Stimulated activated CD8-positive, alpha-beta memory T cell treated with anti-CD3 and anti-CD28 coated beads, Interleukin-15, amount 100 ng/mL, for 4 hours (primary cell): Measurements from ENCODE around the gene CORO2B.

Experiments
- DNase-seq, 2 donors: peaks; one replicate each; pipeline ENCODE4 v3.0.0-alpha.2; 2020; ENCODE audit warnings: low read depth in 2 of 2

CORO2B gene

DNA sequence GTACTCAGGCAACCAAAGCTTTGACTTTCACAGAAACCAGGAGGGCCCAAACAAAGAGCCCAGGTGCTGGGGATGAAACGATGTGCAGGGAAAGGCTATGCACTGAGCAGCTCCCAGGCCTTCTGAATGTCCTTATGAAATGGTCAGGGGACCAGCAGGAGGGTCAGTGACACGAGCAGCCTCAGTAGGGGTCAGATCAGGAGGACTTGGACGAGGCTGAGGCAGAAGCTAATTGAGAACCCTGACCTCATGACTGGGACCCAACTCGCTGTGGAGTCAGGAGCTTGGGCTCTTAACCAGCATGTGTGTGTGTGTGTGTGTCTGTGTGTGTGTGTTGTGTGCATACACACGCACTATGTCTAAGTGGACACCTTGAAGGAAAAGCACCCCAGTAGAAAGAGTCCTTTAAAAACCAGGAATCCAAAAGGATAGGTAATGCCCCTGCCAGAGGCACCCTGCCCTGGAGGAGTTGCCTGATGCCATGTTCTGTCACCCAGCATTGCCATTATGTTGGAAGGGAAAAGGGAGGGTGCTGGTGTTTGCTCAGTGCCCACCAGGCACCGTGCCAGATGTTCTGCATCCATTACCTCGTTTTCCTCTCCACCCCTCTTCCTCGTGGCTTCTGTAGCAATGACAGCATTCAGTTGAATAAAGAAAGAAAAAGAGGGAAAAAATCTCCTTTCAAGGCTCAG, 50.9 kb downstream of the CORO2B start:
- DNase-seq = no peak

DNA sequence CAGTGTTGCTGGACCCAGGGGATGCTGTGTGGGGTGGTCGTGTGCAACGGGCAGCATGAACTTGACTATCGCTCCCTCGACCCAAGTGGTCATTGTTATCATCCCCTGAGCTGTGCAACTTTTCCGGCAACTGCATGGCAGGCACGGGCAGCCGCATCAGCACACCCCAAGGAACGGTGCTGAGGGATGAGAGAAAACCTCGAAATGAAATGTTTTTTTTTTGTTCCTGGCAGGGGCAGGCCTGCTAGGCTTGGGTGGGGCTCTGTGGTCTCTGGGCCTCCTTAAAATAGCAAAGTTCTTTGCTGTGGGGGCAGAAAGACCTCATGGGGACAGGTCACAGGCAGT, 51.4 kb downstream of the CORO2B start:
- no peak for DNase-seq

DNA sequence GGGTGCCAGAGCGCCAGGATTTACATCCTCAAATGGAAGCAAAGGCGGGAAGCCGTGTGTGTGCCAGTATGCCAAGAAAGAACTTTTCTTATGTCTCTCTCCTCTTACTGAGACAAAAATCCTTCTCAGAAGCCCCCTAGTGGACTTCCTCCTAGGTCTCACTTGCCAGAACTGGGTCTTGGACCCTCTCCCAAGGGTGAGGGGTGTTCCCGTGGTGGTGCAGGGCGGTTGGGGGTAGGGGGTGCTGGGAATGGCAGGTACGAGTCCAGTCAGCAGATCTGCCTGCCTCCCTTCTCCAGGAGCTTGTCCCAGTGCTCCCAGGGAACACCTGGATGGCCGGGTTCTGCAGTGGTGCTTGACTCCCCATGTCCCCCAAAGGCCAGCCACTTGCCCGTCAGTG, 52.0 kb downstream of the CORO2B start:
- no peak for DNase-seq

DNA sequence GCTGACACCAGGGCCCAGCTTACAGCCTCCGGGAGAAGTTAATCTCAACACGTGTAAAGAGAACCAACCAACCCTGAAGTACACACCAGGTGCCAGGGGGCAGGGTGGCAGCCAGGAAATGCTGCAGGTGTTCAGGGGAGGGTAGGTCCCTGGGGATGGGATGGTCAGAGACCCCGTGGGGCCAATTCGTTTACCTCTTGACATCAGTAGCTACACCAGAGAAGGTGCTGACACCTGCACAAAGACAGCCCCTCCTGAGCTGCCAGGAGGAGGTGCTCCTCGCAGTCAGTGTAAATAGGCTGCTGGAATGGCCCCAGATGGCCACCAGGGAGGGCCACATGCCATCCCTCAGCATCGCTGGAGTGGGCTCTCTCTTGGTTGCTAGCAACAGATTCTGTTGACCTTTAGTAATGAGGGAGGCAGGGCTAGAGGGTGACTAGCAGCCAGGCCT, 52.8 kb downstream of the CORO2B start:
- DNase-seq = no peak

DNA sequence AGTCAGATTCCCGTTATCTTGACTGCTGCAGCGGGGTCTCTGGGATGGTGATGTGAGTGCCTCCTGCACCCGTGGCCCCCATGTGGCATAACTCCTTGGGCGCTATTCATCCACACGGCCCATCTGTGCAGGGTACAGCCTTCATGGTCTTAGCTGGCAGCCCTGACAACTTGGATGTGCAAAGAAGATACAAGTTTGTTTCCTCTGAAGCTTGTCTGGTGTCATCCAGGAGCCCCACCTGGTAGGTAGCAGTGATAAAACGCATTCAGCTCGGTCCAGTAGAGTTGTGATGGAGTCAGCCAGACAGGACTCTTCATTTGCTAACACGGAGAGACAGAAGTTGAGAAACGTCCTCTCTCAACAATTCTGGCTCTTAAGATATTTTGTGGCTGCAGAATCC, 53.3 kb downstream of the CORO2B start:
- no peak for DNase-seq

DNA sequence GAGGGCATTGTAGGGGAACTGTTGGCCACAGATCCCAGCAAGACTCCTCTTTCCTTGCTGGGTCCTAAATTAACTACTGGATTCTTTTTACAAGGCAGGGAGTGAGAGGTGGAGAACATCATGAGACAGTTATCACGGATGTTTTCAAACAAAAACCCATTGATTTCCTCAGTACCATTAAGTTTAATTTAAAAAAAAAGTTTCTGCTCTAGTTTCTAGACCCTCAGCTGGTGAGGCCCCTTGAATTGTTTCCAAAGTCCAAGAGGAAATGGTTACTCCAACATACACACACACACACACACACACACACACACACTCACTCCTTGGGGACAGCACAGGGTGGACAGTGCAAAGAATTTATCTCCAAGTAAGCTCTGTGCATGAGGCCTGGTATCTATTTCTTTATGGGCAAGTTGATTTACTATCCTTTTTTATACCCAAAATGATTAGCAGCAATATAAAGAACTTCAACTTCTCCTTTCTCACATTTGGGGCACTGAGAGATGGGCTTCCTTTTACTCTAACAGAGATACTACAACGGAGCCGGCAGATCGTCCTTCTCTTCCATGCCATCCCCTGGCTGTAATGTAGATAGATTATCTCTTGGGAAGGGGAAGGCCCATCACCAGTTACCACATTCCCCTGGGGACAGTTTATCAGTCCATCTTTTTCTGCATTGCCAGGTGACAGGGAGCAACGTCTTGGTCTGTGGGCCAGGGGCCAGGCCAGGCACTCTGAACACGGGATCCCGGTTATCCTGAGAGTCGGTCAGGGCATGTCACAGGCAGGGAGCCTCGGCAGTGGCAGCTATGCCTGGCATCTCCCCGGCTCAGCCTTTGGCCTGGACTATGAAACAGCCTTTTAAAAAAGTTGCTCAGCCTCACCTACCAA, 54.7 kb downstream of the CORO2B start:
- no peak for DNase-seq

DNA sequence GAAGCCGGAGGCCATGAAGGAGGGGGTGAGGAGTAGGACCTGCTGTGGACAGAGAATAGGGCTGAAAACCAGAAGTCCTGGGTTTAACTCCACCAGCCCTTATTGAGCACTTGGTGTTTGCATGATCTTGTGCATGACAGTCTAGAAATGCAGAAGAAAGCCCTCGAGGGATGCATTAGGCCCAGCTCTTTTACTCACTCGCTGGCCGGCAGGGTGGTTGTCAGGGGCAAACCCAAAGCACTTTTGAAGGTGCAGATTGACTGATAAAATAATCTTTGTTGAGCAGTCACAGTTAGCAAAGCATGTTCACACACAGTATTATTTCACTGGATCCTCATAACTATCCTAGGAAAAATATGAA, 55.3 kb downstream of the CORO2B start:
- no peak for DNase-seq

GRCh38 chr15:68634531-68634930, 55.7 kb downstream of the CORO2B start:
- no peak for DNase-seq

DNA sequence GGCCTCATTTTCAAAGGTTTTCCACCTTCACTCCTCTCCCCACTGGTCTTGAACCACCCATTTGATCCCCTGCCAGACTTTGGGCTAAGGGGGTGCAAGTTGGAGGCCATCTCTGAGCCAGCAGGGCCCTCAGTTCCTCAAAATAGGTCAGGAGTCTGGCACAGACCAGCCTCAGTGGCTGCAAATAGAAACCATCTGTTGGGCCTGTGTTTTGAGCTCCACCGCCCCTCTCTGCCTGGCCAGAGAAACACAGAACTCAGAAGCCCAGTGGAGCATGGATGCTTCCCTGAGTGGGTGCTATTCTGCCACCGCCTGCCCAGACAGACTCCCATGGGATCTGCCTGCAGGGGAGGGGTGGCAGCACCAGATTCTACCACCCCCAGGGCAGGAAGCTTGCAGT, 56.3 kb downstream of the CORO2B start:
- no peak for DNase-seq

- DNase-seq = no peak
Observed at GRCh38 chr15:68636256-68636655, 57.5 kb downstream of the CORO2B start.

DNA sequence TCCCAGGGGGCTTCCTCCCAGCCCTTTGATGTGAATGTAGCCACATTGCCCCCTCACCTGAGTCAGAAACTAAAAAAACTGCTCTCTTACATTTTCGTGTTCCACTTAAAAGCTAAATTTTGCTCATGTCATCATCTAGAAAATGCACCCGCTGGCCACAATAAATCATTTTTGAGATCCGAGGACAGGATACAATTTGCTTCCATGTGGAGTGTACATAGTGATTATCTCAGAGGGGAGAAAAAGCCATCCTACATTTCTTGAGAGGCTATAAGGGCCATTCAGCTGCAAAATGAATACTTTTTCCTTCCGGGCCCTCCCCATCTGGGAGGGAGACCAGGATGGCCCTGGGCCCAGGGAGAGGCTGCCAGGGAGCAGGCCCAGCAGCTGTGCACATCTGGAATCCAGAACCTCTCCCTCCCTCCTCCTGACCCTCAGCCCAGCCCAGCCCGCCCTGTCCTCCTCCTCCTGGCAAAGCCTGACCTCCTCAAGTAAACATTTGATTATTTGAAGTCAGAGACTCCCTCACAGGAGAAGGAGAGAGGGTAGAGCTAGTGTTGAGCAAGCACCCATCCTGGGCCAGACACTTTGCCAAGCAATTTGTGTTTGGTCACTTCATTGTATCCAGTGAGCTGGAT, 59.1 kb downstream of the CORO2B start:
- no peak for DNase-seq

GRCh38 chr15:68638953-68639515, 60.2 kb downstream of the CORO2B start:
- DNase-seq = no peak

DNA sequence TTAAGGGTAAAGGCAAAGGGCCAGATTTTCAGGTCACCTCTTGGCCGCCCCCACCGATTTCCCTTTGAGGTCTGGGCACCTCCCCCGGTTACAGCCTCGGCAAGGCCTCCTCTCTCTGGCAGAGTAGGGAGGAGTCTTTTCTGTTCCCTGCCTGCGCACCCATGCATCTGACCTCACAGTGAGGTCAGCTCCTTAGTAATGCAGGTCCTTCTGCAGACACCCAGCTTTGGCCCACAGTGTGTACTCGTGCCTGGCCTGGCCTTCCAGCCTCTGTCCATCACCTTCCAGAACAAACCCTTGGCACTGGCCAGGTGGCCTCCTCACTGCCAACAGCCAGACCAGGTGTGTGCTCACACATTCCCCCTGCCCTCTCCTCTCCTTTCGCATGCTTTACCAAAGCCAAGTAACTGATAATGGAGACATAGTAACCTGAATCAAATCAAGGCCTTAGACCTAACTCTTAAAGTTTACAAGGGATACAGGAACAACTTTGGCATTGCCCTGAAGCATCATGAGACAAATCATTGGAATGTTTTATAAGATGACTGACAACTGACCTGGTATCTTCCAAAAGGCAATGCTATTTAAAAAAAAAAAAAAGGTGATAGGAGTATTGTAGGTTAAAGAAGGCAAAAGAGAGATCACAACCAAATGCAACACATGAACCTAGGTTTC, 61.3 kb downstream of the CORO2B start:
- DNase-seq = no peak

GRCh38 chr15:68640791-68641331, 62.1 kb downstream of the CORO2B start:
- no peak for DNase-seq

GRCh38 chr15:68641376-68641775, 62.6 kb downstream of the CORO2B start:
- DNase-seq = no peak

DNA sequence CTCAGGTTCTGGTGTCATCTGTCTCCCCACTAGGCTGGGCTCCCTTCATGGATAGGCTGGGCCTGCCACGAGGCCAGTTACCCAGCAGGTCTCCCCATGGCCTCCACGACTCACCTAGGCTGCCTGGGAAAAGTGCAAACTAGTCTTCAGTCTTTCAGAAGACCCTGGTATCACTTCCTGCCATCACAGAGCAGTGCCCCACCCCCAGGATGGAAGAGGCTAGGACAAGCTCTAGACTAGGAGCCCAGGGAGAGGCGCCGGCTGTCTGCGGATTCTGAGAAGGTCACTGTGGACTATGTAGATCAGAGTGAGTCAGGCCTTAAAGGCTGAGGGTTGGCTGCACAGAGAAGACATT, 63.7 kb downstream of the CORO2B start:
- no peak for DNase-seq

DNA sequence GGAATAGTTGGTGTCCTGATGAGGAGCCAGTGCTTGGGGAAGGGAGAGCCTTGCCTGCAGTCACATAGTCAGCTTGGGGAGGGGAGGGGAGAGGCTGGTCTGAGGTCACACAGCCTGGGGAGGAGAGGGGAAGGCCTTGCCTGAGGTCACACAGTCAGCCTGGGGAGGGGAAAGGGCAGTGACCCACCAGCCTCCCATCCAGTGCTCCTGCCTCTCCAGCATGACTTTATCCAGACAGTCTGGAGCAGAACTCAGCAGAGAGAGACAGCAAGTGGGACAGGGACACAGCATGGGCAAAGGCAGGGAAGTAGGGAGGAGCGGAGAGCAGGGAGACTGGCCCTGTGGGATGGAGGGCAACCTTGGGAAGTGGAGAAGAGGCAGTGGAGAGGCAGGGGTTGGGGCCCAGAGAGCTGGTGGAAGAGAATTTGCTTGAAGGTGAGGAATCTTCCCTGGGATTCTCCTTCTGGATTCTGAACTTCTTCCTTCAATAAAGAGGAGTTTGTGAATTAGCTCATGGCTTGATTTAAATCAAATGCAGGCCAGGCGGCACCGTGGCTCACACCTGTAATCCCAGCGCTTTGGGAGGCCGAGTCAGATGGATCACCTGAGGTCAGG, 64.5 kb downstream of the CORO2B start:
- DNase-seq = no peak

DNA sequence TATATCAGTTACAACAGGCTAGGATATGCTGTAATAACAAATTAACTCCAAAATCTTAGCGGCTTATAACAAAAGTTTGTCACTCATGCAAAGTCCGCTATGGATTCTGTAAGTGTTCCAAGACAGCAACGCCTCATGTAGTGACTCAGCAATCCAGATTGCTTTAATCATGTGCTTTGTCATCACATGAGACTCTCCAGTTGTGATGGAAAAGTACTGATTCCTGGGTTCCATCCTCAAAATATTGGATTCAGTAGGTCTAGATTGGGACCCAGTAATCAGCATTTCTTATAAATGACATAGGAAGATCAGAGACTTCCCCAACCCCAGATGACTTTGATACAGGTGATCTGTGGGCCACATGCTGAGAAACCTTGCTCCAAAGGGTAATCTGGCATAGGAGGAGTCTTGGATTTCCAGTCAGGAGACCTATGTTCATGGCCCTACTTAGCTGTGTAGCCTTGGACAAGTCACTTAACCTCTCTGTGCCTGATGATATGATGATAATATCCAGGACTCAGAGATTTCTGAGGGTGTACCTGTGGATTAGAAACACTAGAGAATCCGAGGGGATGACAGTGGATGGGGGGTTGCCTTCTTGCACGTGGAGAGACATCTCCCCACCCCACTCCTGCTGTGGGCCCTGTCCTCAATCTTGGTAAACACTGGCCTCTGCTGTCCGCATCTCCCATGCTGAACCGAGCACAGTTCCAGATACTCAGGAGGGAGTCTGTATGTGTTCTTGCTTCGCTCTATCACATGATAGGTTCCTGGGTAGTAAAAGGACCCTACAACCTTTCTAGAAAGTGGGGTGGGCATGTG, 65.5 kb downstream of the CORO2B start:
- DNase-seq = no peak

DNA sequence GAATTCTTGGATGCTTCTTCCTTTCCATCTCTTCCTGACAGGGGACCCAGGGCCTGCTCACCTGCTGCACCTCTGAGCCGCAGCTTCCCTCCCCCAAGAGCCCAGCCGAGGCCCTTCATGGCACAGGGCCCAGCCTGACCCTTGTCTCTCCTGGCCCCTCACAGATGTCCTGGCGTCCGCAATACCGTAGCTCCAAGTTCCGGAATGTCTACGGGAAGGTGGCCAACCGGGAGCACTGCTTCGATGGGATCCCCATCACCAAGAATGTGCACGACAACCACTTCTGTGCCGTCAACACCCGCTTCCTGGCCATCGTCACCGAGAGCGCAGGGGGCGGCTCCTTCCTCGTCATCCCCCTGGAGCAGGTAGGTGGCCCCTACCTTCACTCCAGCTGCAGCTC, 66.2 kb downstream of the CORO2B start:
- no peak for DNase-seq

DNA sequence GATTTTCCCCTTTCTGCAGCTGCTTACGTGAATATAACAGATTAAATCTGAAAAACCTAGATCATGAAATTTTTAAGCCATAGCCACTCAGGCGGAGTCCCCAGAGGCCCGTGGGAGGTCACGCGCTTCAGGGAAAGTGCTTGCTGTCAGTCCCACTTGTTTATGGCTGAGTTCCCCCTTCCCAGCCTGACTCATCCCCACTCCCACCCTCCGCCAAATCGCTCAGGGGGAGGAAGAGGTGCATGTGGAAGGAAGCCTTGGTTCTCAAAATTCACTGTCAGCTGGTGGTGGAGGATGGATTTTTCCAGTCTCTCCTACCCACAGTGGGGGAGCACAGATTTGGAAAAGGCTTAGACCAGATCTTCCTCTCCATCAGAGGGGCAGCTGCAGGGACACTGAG, 67.4 kb downstream of the CORO2B start:
- no peak for DNase-seq

GRCh38 chr15:68646696-68647095, 67.9 kb downstream of the CORO2B start:
- no peak for DNase-seq
